AG04449 (cell line): Measurements from ENCODE around the gene TAF8.

Experiments
- CTCF ChIA-PET: fragments of 350-600 bp; formaldehyde crosslinking; extraction: SDS; loops from one replicate; lab custom pipeline; 2021; ENCODE audit warnings: antibody characterized with exemption; lab: Yijun Ruan, JAX
- POLR2A ChIA-PET: fragments of 400-600, 350-600 bp; formaldehyde crosslinking; extraction: SDS; loops from one replicate; lab custom pipeline; 2020; ENCODE audit warnings: antibody characterized with exemption, inconsistent platforms; lab: Yijun Ruan, JAX
- DNase-seq: peaks from one replicate; pipeline ENCODE4 v3.0.0-alpha.2; 2010; ENCODE audit warnings: low read depth, low spot score
- H3K4me3 ChIP-seq: 2 replicates; pipeline ENCODE4 v1.5.1; 2011; ENCODE audit warnings: low read depth, mild to moderate bottlenecking, control low read depth, low read length
- CTCF ChIP-seq: IDR thresholded peaks from one replicate; pipeline ENCODE4 v1.5.1; 2011; ENCODE audit warnings: mild to moderate bottlenecking, moderate library complexity, low read length, control low read depth, inconsistent platforms; ENCODE audit not compliant: insufficient read depth; ENCODE audit errors: missing control alignments

Gene TAF8

GRCh38 chr6:42099340-42100028 lies 49.2 kb downstream of the TAF8 start:
- no peak overlapping the region for H3K4me3 ChIP-seq
- ChIA-PET CTCF (interaction anchor here (0.8 to 1.2 kb wide), 5 partner anchors 15 to 448 kb away, joined by 3 to 6 read pairs (median 5); no protein-coding TSS in a partner anchor), POLR2A (interaction anchor here (1.0 to 1.9 kb wide), 2 partner anchors 14 to 44 kb away, joined by 3 to 7 read pairs; no protein-coding TSS in a partner anchor)
- no peak for TF ChIP-seq CTCF
- DNase-seq, result no peak

GRCh38 chr6:42100029-42100901 lies 49.9 kb downstream of the TAF8 start:
- H3K4me3 ChIP-seq, result no peak overlapping the region
- no peak for DNase-seq
- ChIA-PET CTCF (interaction anchor here (1.0 to 1.6 kb wide), 5 partner anchors 11 to 114 kb away, joined by 3 to 6 read pairs (median 5); no protein-coding TSS in a partner anchor), POLR2A (interaction anchor here (0.6 to 1.9 kb wide), 3 partner anchors 10 to 43 kb away, joined by 3 to 7 read pairs (median 3); no protein-coding TSS in a partner anchor)
- no peak for TF ChIP-seq CTCF

GRCh38 chr6:42101186-42101657 lies 50.9 kb downstream of the TAF8 start:
- H3K4me3 ChIP-seq, result no peak overlapping the region
- ChIA-PET POLR2A (interaction anchor here (0.6 to 1.9 kb wide), 3 partner anchors 11 to 15 kb away, joined by 3 to 7 read pairs (median 3); no protein-coding TSS in a partner anchor), CTCF (interaction anchor here (1.0 to 1.6 kb wide), 3 partner anchors 12 to 36 kb away, joined by 3 to 5 read pairs (median 3); no protein-coding TSS in a partner anchor)
- no peak for DNase-seq
- TF ChIP-seq CTCF, result no peak

GRCh38 chr6:42103216-42103615 lies 52.9 kb downstream of the TAF8 start:
- no peak overlapping the region for H3K4me3 ChIP-seq
- no peak for TF ChIP-seq CTCF
- no peak for DNase-seq
- ChIA-PET CTCF (interaction anchor here (0.9 to 6.3 kb wide), 16 partner anchors 9 to 444 kb away, joined by 3 to 52 read pairs (median 8); no protein-coding TSS in a partner anchor), POLR2A (no interaction called here)

GRCh38 chr6:42103753-42104094 lies 53.4 kb downstream of the TAF8 start:
- CTCF ChIA-PET, result interaction anchor here (1.2 to 6.3 kb wide), 21 partner anchors 8 to 444 kb away, joined by 3 to 52 read pairs (median 6); no protein-coding TSS in a partner anchor
- POLR2A ChIA-PET, result no interaction called here
- TF ChIP-seq CTCF, result no peak
- no peak overlapping the region for H3K4me3 ChIP-seq
- DNase-seq, result no peak
